Stimulated activated CD4-positive, alpha-beta T cell treated with anti-CD3 and anti-CD28 coated beads, Interleukin-2, amount 100 ng/mL, for 48 hours (primary cell): Measurements from ENCODE around the gene CDKN2B.
"Not testable (repeated sequence)": the region's sequence is repeated elsewhere in the genome, so short reads cannot be mapped to it uniquely, and the experiment has no call there.

Source experiments
- DNase-seq, 2 donors: peaks; one replicate each; pipeline ENCODE4 v3.0.0-alpha.2; 2020

CDKN2B gene

DNA sequence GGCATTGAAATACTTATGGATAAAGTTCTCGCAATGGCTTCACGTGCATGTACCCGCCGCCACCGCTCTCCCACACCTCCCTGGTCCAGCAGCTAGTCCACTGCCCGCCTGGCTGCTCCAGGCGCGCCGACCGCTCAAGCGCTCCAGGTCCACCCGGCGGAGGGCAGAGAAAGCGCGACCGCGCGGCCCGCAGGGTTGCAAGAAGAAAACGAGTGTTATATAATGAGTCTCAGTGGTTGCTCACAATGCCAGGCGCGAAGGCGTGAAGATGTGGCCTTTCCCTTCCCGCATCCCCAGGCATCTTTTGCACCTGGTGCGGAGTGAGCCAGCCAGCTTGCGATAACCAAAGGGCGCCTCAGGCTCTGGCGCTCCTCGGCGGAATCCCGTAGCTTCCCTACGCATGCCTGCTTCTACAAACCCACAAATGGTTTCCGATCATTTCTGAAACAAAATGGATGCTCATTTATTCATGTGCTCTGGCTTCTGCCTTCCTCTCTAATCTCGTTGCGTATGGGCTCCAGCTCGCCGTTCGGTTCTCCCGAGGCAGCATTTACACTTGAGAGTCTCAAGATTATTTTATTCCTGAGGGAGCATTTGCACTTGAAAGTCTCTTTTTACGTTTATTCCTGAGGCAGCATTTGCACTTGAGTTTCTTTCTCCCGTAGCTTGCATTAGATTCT lies 40.6 kb downstream of the CDKN2B start:
- DNase-seq = no peak

DNA sequence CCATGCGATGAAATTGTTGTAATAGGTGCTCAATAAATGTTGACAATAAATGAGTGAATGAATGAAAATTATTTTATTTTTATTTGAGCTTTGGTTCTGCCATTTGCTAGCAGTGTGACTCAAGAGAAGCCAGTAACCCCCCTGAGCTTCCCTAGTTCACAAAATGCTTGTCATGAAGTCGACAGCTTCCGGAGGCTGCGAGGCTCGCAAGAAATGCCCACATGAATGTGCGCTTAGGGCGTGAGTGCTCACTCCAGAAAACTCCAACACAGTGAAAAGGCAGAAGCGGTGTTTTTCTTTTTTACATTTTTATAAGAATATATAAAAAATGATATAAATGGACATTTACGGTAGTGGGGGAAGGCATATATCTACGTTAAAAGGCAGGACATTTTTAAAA lies 41.4 kb downstream of the CDKN2B start:
- DNase-seq = no peak

DNA sequence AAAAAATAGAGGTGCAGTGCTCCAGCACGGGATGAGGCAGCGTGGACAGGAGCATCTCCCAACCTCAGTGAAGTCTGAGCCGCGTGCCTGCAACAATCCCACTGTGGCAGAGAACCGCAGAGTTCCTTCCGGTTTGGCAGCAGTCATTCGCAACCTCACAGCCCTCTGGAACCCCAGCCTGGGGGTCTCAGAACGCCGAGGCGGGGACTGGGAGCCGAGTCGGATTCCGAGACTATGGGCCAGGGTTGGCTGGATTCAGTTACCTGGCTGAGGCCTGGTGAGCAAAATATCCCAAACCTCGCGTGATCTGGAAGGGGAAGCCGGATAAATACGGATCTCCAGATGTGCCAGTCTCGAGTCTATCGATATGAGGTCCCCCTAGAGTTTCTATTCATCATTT lies 41.9 kb downstream of the CDKN2B start:
- no peak for DNase-seq

DNA sequence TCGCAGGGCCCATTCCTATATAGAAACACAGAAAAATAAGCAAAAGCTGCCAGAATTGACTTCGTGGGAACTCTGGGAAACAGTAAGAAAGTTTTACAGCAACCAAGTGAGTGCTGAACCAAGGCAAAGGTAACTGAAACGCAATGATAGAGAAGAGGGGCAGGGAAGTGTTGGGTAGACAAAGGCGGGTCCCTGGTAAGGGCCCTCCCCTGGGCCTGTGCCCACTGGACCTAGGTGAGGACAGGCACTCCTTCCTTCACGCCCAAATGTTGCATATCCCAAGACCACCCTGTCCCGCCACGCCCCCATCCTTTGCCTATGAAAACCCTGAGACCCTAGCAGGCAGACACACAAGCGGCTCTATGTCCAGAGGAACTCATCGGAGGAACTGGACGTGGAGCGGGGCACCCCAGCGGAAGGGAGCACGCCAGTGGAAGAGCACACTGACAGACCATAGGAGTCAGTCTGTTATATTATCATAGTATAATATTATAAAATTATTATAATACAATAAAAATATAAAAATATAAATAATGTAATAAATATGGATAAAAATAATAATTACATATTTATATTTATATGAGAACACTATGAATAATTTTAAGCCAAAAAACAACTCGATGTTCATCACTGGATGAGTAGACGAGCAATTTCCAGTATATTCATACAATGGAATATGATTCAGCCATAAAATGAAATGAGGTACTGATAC lies 42.8 kb downstream of the CDKN2B start:
- DNase-seq = no peak

DNA sequence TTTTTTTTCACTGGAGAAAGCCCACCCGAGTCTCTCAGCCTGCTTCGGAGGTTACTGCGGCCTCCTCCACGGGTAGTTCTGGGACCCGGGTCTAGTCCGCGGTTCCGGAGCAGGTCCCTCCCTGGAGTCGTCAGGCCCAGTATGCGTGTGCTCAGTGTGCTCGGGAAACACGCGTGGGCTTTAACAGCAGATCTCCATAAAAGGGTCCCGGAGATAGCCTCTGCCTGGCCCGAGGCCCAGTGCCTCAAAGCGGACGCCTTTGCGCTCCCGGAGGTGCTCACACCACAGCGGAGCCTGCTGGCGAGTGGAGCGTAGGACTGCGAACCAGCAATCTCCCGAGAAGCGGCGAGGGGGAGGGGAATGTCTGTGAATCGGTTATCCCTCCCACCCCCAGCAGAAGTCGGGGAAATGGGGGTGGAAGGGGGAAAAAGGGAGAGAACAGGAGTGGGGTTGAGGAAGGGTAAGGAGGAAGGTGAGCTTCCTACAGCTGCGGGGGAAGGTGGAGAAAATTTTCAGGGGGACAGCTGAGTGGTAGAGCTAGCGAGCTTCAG lies 43.6 kb downstream of the CDKN2B start:
- peak; percentile 33 to 44 for DNase-seq

DNA sequence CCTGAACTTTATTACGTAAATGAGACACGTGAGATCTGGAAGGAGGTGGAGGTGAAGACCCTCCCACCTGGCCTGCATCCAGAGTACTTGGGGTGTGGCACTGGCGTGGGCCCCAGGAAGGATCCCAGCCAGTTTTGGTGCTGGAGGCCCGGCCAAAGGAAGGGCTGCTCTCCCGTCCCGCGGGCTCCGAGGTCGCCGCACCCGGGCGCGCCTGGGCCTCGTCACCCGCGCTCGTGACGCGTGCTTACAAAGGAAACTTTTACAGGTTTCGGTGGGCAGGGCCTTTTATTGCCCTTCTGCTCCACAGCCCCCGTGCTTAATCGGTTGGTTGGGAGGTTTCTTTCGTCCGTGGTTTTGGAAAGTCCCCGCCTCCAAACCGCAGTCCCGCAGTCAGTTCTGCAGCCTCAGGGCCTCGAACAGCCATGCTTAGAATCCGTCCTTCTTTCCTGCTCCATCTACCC lies 44.1 kb downstream of the CDKN2B start:
- peak in 1 of 2 donors; percentile 42 for DNase-seq

DNA sequence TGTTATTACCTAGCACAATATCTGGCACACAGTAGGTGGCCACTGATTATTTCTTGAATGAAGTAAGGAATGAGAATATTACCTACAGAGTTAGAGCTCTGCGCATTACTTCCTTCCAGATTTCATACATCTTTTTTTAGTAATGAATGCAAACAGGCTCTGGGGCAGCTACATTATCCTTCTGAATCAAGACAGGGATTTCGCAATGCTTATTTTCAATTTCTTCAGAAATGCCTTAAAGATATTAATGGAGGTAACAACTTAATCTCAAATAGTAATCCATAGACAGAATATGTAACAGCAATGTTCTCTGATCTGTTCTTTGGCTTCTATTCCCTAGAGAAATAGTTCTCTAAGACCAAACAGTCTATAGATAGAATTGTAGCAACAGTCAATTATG lies 47.5 kb downstream of the CDKN2B start:
- DNase-seq = no peak

DNA sequence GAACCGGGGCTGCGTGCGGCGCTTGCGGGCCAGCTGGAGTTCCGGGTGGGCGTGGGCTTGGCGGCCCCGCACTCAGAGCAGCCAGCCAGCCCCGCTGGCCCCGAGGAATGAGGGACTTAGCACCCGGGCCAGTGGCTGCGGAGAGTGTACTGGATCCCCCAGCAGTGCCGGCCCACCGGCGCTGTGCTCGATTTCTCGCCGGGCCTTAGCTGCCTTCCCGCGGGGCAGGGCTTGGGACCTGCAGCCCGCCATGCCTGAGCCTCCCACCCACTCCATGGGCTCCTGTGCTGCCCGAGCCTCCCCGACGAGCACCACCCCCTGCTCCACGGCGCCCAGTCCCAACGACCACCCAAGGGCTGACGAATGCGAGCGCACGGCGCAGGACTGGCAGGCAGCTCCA lies 49.8 kb downstream of the CDKN2B start:
- DNase-seq = not testable (repeated sequence)

DNA sequence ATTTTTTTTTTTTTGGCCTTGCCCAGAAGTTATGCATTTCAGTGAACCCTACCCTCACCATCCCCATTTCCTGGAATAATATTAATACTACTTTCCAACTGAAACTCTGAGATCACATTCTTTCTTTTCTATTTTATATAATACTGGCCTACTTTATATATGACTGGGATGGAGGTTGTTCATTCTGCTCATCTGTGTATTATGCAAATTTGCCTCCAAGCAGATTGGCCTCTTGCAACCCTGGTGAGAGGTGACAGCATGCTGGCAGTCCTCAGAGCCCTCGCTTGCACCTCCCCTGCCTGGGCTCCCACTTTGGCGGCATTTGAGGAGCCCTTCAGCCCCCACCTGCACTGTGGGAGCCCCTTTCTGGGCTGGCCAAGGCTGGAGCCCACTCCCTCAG lies 50.3 kb downstream of the CDKN2B start:
- no peak for DNase-seq
